GM12872 (cell line): ENCODE measurements around the gene ACAA1.

Experiments used
- CTCF ChIP-seq: IDR thresholded peaks from 3 replicates; pipeline ENCODE4 v1.5.1; 2011; ENCODE audit warnings: low read depth, mild to moderate bottlenecking, low read length, moderate library complexity; ENCODE audit not compliant: insufficient read depth

Gene ACAA1

GRCh38 chr3:38119248-38119544 lies 17.7 kb downstream of the ACAA1 start:
- no peak for TF ChIP-seq CTCF

- TF ChIP-seq CTCF, result no peak
These were observed 18.3 kb downstream of the ACAA1 start for GRCh38 chr3:38118421-38119247.

- TF ChIP-seq CTCF, result peak; percentile 98
These were observed 19.0 kb downstream of the ACAA1 start for GRCh38 chr3:38117748-38118420.

- no peak for TF ChIP-seq CTCF
These were observed 19.7 kb downstream of the ACAA1 start for GRCh38 chr3:38117163-38117716.

- no peak for TF ChIP-seq CTCF
These were observed 20.3 kb downstream of the ACAA1 start for GRCh38 chr3:38116471-38117162.

GRCh38 chr3:38115645-38116427 lies 21.1 kb downstream of the ACAA1 start:
- no peak for TF ChIP-seq CTCF
